T-helper 1 cell treated with Interleukin-12 subunit alpha and Interleukin-12 subunit beta and Interleukin-4 antibody, amounts not matched to agents 30 ng/mL and 1 ng/mL, for 36 hours (primary cell): Measurements from ENCODE around the gene KIRREL1. TPM values are rescaled to one million over a fixed set of nuclear protein-coding genes. Genes with fewer than 3 reads are reported as not detected.

Experiments
- intact Hi-C: fragments of 100-400 bp; cut with micrococcal nuclease; formaldehyde crosslinking; loops from one replicate; pipeline ENCODE4 v1.15.1; 2024
- total RNA-seq: library from RNA; stranded (reverse); gene quantifications from 2 replicates; pipeline ENCODE4 v1.2.3, GENCODE V29; 2022

The KIRREL1 gene
- total RNA-seq, 1 donor from 2014 or later, result not detected

DNA sequence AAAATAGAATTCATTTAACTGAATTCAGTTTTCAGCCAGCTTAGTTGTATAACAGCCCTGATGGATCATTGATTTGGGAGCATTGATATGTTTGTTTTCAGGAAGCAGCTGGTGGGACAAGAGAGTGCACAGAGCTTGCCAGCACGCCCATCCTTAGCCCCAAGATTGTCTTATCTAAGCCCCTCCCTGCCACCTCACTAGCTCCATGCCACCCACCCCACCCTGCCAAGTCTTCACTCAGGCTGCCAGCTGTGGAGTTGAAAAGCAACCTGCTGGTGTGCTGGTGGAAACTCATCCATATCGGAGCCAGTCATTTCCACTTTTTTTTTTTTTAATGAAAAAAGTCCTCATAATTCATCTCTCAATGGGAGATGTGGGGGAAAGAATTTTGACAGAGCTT lies 11.8 kb downstream of the KIRREL1 start:
- intact Hi-C loops, result no loop called here

- intact Hi-C loops, result no loop called here
These were observed 13.7 kb downstream of the KIRREL1 start for GRCh38 chr1:158007180-158007579.

- intact Hi-C loops, result no loop called here
These were observed 14.4 kb downstream of the KIRREL1 start for GRCh38 chr1:158007667-158008386.

- intact Hi-C loops, result no loop called here
These were observed 15.2 kb downstream of the KIRREL1 start for GRCh38 chr1:158008630-158009029.

DNA sequence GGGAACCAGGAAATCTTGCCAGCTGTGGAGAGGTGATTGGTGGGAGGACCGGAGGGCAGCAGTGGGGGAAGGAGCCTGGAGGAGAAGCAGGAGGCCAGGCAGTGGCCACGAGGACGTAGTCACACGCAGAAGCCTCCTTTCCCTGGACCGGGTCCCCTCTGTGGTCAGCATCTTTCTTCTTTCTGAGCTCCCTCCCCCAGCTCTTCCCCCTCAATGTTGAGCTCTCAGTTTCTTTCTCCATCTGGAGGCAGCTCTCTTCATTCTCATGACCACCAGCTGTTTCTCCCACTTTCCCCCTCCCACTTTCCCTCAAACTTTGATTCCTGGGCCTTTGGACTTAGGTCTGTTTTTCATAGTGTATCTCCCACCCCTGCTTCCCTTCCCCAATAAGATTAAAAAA lies 18.3 kb downstream of the KIRREL1 start:
- intact Hi-C loops, result no loop called here

DNA sequence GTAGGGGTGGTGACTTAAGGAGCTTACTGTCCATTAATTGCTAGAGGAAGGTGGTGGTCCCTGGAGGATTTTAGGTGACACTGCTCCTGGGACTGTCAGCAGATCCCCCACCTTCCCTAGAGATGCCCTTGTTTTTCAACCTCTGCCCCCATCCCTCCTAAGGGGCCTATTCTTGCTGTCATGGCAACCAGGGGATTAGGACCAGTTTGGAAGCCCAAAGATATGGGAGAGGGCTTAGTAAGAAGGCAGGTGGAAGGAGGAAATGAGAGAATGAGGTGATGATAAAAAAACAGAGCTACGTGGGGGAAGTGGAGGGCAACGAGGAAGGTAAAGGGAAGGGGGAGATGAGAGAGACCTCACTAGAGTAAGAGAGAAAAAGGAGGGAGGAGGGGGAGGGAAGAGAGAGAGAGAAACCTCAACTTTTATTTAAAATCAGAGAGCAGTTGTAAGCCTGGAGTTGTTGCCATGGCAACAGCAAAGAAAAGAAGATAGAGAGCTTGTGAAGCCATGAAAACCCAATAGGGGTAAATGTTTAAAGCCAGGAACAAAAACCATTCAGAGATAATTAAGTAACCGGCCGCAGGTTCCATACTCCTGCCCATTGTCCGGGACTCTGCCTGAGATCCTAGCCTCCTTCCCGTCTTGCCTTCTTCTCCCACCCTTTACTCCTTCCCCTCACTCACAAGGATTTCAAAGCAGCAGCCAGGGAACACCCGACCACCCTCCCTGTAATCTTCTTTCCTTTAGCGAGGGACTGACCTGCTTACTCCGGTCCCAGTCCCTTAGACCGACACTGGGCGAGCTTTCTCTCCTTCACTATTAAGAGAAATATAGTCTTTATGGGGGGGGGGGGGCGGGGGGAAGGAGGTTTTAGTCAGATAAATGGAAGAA lies 20.6 kb downstream of the KIRREL1 start:
- intact Hi-C loops, result no loop called here

DNA sequence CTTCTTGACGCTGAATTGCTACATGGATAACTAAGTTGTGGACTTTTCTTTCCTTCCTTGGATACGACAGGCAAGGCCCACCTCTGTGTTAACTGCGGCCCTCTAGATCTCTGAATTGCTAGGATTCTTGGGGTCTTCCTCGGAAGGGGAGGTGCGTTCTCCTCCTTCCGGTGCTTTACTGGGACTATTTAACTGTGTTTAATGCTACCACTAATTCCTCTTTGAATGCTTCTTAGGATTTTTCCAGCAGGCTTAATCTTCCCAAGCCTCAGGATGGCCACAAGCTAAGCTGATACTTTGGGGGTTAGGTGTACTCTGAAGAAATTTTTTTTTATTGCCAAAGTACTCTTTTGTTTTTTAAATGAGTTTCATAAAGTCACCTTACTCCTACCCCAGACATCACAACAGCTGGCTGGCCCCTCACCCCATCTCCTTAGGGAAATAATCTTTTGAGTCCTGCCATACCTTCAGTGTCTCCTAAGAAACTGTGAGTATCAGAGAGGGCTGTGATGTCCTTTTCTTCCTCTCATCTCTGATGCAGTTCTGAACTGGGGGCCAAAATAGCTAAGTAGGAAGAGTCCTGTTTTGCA lies 21.4 kb downstream of the KIRREL1 start:
- intact Hi-C loops, result no loop called here

GRCh38 chr1:158016651-158017335 lies 23.3 kb downstream of the KIRREL1 start:
- intact Hi-C loops, result no loop called here

GRCh38 chr1:158017800-158018595 lies 24.6 kb downstream of the KIRREL1 start:
- intact Hi-C loops, result no loop called here

DNA sequence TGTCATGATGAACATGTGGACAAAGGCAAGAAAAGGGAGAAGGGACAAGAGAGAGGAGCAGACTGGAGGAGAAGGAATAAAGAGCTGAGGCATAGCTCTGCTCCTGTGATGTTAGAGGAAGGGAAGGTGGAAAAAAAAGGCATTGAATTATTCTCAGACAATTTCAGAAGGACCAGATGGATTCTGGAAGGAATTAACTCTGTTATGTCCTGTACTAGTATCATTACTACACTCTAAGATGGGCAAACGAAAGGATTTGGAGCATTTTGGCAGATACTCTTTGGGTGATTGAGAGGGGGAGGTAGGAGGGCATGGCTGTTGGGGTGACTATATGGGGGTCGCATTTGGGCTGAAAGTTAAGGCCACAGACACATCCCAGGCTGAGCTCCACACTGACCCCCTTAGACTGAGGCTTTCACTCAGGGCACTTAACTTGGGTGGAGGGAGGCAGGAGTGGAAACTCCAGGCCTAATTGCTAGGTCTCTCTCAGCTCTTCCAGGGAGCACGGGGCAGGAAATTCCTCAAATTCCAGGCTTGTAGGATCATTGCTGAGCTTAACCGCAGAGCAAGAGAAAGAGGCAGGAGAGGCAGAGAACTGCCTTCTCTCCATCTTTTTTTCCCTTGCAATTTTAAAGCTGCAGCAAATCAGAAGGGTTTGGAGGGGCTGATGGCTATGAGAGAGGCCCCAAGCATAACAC lies 25.9 kb downstream of the KIRREL1 start:
- intact Hi-C loops, result no loop called here

GRCh38 chr1:158020259-158020885 lies 26.9 kb downstream of the KIRREL1 start:
- intact Hi-C loops, result no loop called here

- intact Hi-C loops, result no loop called here
These were observed 27.6 kb downstream of the KIRREL1 start for GRCh38 chr1:158020886-158021620.

DNA sequence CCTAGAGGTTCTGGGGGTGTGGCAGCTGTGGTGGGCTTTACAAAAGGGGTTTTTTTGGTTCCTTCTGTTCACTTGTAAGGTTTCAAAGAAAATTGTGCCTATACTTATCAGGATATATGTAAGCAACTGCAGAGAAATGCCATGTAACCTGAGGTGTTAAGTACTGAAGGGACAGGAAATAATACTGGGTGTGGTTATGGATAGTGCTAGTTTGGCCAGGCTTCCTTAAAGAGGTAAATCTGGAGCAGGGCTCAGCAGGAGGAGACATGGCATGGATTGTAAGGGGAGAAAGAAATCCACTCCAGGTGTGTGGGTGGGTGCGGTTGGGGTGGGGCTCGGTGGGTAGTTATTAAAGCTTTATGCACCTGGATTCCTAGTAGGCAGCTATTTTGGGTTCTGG lies 28.3 kb downstream of the KIRREL1 start:
- intact Hi-C loops, result no loop called here

DNA sequence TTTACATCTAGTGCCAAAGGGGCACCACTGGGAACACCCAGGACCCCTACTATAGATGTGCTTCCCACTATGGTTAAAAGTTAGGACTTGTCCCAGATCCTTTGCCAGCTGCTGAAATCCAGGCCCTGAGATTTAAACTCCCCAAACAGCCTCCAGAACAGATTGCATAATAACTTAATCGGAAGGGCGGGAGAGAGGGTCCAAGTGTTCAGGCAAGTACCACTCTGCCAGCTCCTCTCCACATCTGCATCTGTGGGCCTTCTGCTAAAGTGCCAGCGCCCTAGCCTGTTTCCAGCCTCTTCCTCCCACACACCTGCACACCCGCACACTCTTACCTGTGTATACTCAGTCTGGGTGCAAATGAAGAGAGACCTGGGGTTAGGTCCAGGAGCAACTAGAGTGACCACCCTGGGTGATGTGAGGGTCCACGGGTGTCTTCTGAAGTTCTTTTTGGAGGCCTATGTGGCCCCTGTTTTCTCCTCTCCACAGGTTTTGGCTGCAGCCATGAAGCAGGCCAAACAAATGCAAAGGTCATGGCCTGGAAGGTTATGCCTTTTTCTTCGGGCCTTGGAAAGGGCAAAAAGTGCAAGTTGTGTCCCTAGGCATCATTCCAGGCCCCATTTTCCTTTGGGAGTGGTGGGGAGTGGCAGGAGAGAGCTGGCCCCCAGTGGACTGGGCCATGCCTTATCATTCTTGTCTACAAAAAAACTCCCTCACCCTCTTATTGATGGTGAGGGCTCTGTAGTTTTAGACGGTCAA lies 29.3 kb downstream of the KIRREL1 start:
- intact Hi-C loops, result no loop called here

GRCh38 chr1:158024737-158025136 lies 31.3 kb downstream of the KIRREL1 start:
- intact Hi-C loops, result no loop called here

DNA sequence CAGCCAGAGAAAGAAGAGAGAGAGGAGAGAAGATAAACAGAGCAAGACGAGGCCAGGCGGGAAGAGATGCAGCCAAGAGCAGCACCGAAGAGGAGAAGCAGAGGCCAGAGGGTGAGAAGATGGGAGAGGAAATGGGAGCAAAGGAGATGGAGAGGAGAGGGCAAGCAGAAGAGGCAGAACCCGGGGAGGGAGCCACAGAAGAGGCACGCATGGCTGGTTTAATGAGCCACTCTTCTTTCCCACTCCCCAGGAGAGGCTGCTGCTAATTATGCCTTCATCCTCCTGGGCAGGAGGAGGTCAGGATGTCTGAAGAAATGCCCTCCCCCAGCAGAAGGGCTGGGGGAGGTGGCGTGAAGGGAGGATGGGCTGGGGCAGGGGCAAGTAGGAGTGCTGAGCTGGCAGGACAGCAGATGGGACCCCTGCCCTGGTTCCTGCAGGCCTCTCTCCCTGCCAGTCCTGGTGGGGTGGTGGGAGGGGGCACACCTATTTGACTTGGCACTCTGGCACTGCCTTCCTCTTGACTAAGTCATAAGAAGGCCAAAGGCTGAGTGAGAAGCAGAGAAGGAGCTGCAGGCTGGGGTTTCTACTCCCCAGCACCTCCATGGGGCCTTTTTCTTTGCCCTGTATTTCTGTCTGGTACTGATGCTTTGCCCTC lies 32.3 kb downstream of the KIRREL1 start:
- intact Hi-C loops, result no loop called here

DNA sequence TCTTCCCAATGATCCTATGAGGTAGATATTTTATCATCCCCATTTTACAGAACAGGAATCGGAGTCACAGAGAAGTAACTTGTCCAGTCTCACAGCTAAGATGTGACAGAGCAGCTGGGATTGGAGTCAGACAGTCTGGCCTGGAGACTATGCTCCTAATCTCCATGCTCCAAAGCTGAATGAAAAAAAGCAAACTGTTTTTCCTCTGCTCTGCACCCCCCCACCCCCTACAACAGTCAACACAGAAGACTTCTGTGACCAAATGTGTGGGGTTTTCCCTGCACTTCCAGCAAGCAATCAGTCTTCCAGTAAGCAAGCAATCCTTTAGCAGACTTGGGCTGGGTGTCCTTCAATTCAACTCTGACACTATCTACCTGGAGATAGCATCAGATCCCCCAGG lies 33.2 kb downstream of the KIRREL1 start:
- intact Hi-C loops, result no loop called here

DNA sequence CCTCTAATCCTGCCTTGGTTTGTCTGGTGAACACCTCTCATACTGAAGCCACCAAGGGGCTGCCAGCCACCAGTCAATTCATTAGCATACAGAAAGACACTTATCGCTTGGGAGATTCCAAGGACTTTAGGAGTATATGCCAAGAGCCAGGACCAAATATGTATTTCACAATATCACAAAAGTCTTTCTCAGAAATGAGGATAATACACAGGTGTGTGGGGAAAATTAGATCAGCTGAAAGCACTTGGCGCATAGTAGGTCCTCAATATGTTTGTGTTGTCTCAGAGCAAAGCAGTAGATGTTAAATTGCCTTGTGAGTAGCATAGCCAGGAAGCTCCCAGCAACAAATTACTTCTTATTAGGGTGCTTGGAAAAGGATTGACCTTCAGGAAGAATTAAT lies 34.1 kb downstream of the KIRREL1 start:
- intact Hi-C loops, result no loop called here
